H1 (cell line): ENCODE data around the gene HDX. TPM values are rescaled to one million over a fixed set of nuclear protein-coding genes. Genes with fewer than 3 reads are reported as not detected.

Experiments
- CTCF ChIA-PET: fragments of 300-600 bp; sonication (Branson Sonifier 250); formaldehyde crosslinking; loops from one replicate; lab custom pipeline; 2021; ENCODE audit not compliant: partially characterized antibody; lab: Charles Lee
- POLR2A ChIA-PET: fragments of 300-600 bp; sonication (Branson Sonifier 250); formaldehyde crosslinking; loops from one replicate; lab custom pipeline; 2021; ENCODE audit warnings: inconsistent platforms; ENCODE audit not compliant: partially characterized antibody; lab: Charles Lee
- DNase-seq, 2 experiments: peaks; one replicate each; pipeline versions ENCODE4 v3.0.0 to v3.0.0-alpha.2; 2010 to 2022; ENCODE audit warnings: low spot score in 2 of 2, low read depth in 1 of 2, mixed read lengths in 1 of 2
- FAIRE-seq: peaks from 2 replicates; lab custom pipeline; 2011; peaks lifted over from hg19 to GRCh38; lab: Jason Lieb, UNC
- H2AFZ ChIP-seq: 2 replicates; pipeline ENCODE4 v1.8.1; 2012; ENCODE audit warnings: low read length, inconsistent platforms
- H2AK5ac ChIP-seq: 2 replicates; pipeline ENCODE4 v1.6.1; 2013; ENCODE audit warnings: low read depth, low read length
- H2BK120ac ChIP-seq: replicated peaks from 2 replicates; pipeline ENCODE3; 2013; ENCODE audit warnings: low read depth, low read length, inconsistent platforms
- H2BK12ac ChIP-seq: 2 replicates; pipeline ENCODE4 v1.6.1; 2013; ENCODE audit warnings: low read depth, low read length
- H2BK15ac ChIP-seq: 2 replicates; pipeline ENCODE4 v1.6.1; 2013; ENCODE audit warnings: low read length
- H2BK20ac ChIP-seq: 2 replicates; pipeline ENCODE4 v1.6.1; 2013; ENCODE audit warnings: low read length
- H2BK5ac ChIP-seq: 2 replicates; pipeline ENCODE4 v1.6.1; 2013; ENCODE audit warnings: low read depth, low read length
- H3K14ac ChIP-seq: 2 replicates; pipeline ENCODE4 v1.6.1; 2013; ENCODE audit warnings: inconsistent platforms; ENCODE audit not compliant: insufficient read length
- H3K18ac ChIP-seq: 2 replicates; pipeline ENCODE4 v1.6.1; 2013; ENCODE audit warnings: low read length; ENCODE audit errors: extremely low read depth
- H3K23ac ChIP-seq: 2 replicates; pipeline ENCODE4 v1.6.1; 2013; ENCODE audit warnings: inconsistent platforms; ENCODE audit not compliant: insufficient read length
- H3K23me2 ChIP-seq: 2 replicates; pipeline ENCODE4 v1.6.1; 2013; ENCODE audit warnings: low read depth, low read length
- H3K27ac ChIP-seq: 2 replicates; pipeline ENCODE4 v1.6.1; 2011; ENCODE audit warnings: low read depth, low read length, inconsistent platforms
- H3K27me3 ChIP-seq, 4 experiments: replicated peaks in 1 of 4; 1 replicate in 1 of 4; 2 replicates in 3 of 4; pipeline versions ENCODE4 v1.6.1 to v1.8.1; 2011 to 2013; ENCODE audit warnings: low read length in 3 of 4, mild to moderate bottlenecking in 3 of 4, inconsistent platforms in 2 of 4, mixed read lengths in 2 of 4, moderate library complexity in 1 of 4; ENCODE audit not compliant: control insufficient read depth in 3 of 4, insufficient read depth in 3 of 4; ENCODE audit errors: extremely low read depth in 1 of 4
- H3K36me3 ChIP-seq, 4 experiments: 2 replicates each; pipeline versions ENCODE4 v1.6.1 to v1.8.1; 2011 to 2013; ENCODE audit warnings: mild to moderate bottlenecking in 4 of 4, low read length in 3 of 4, moderate library complexity in 2 of 4, control low read depth in 1 of 4, inconsistent platforms in 1 of 4; ENCODE audit not compliant: insufficient read depth in 4 of 4, control insufficient read depth in 2 of 4
- H3K4ac ChIP-seq: replicated peaks from 2 replicates; pipeline ENCODE3; 2013; ENCODE audit warnings: low read length, low read depth, mixed read lengths, inconsistent platforms; ENCODE audit not compliant: insufficient read length
- H3K4me1 ChIP-seq, 4 experiments: replicated peaks in 1 of 4; 1 replicate in 1 of 4; 2 replicates in 3 of 4; pipeline versions ENCODE4 v1.6.1 to v1.8.1; 2011 to 2013; ENCODE audit warnings: low read length in 3 of 4, inconsistent platforms in 2 of 4, mixed read lengths in 1 of 4; ENCODE audit not compliant: insufficient read depth in 4 of 4, control insufficient read depth in 3 of 4
- H3K4me2 ChIP-seq, 2 experiments: 2 replicates each; pipeline versions ENCODE4 v1.6.1 to v1.8.1; 2011 to 2013; ENCODE audit warnings: low read depth in 2 of 2, low read length in 2 of 2, control low read depth in 1 of 2, inconsistent platforms in 1 of 2, mild to moderate bottlenecking in 1 of 2; ENCODE audit not compliant: insufficient read depth in 1 of 2
- H3K4me3 ChIP-seq, 4 experiments: fragments of 200-600, 300-600 bp in 1 of 4; sonication (generic), shearing (Covaris generic), sonication (Bioruptor Twin) in 1 of 4; 2 replicates each; pipeline versions ENCODE4 v1.5.1 to v1.8.1; 2011 to 2016; ENCODE audit warnings: low read length in 4 of 4, low read depth in 3 of 4, control low read depth in 2 of 4, inconsistent platforms in 2 of 4, mild to moderate bottlenecking in 2 of 4, mixed read lengths in 1 of 4, moderate library complexity in 1 of 4; ENCODE audit not compliant: insufficient read depth in 2 of 4; ENCODE audit errors: extremely low read depth in 1 of 4
- H3K56ac ChIP-seq: replicated peaks from 2 replicates; pipeline ENCODE3; 2013; ENCODE audit warnings: low read depth, mild to moderate bottlenecking, mixed read lengths, low read length, inconsistent platforms; ENCODE audit not compliant: insufficient read length
- H3K79me1 ChIP-seq: 2 replicates; pipeline ENCODE4 v1.6.1; 2013; ENCODE audit warnings: low read depth, low read length, control low read depth
- H3K79me2 ChIP-seq, 2 experiments: 2 replicates each; pipeline versions ENCODE4 v1.6.1 to v1.8.1; 2012 to 2013; ENCODE audit warnings: low read length in 2 of 2, mild to moderate bottlenecking in 2 of 2, inconsistent platforms in 1 of 2; ENCODE audit not compliant: insufficient read depth in 2 of 2, control insufficient read depth in 1 of 2
- H3K9ac ChIP-seq, 4 experiments: replicated peaks in 1 of 4; 1 replicate in 1 of 4; 2 replicates in 3 of 4; pipeline versions ENCODE4 v1.6.1 to v1.8.1; 2011 to 2013; ENCODE audit warnings: low read depth in 3 of 4, low read length in 3 of 4, control low read depth in 2 of 4, mild to moderate bottlenecking in 2 of 4, moderate library complexity in 2 of 4, inconsistent platforms in 1 of 4; ENCODE audit errors: extremely low read depth in 1 of 4
- H3K9me3 ChIP-seq, 2 experiments: 2 replicates each; pipeline versions ENCODE4 v1.6.1 to v1.8.1; 2012 to 2013; ENCODE audit warnings: mild to moderate bottlenecking in 2 of 2, moderate library complexity in 2 of 2, control low read depth in 1 of 2, inconsistent platforms in 1 of 2, low read depth in 1 of 2, low read length in 1 of 2, mixed read lengths in 1 of 2; ENCODE audit not compliant: insufficient read depth in 2 of 2
- H4K20me1 ChIP-seq, 2 experiments: replicated peaks in 1 of 2; 2 replicates each; pipeline versions ENCODE3 to v1.8.1; 2011 to 2013; ENCODE audit warnings: inconsistent platforms in 2 of 2, low read length in 2 of 2, mild to moderate bottlenecking in 1 of 2; ENCODE audit not compliant: insufficient read depth in 2 of 2, control insufficient read depth in 1 of 2
- H4K5ac ChIP-seq: 2 replicates; pipeline ENCODE4 v1.6.1; 2013; ENCODE audit warnings: low read length, low read depth, mixed read lengths, inconsistent platforms; ENCODE audit not compliant: insufficient read length
- H4K8ac ChIP-seq: 2 replicates; pipeline ENCODE4 v1.8.0; 2013; ENCODE audit warnings: mild to moderate bottlenecking, moderate library complexity, low read length, inconsistent platforms; ENCODE audit not compliant: insufficient read depth; ENCODE audit errors: extremely low read depth
- H4K91ac ChIP-seq: replicated peaks from 2 replicates; pipeline ENCODE3; 2013; ENCODE audit warnings: low read length, mixed read lengths, inconsistent platforms; ENCODE audit not compliant: insufficient read length
- BRCA1 ChIP-seq: IDR thresholded peaks from 2 replicates; pipeline ENCODE4 v1.6.1; 2012; ENCODE audit warnings: low read depth, low read length, improper control_type of control experiment
- CBX5 ChIP-seq: fragments of 300-800, 300-1000 bp; sonication (generic); IDR thresholded peaks from 2 replicates; pipeline ENCODE4 v1.7.1; 2016; ENCODE audit warnings: antibody characterized with exemption, low read length, low read depth
- CHD2 ChIP-seq: IDR thresholded peaks from 2 replicates; pipeline ENCODE4 v1.6.1; 2012; ENCODE audit warnings: low read length, improper control_type of control experiment
- CTCF ChIP-seq, 3 experiments: IDR thresholded peaks; 1 replicate in 2 of 3; 2 replicates in 1 of 3; pipeline versions ENCODE4 v1.5.1 to v1.6.1; 2011; ENCODE audit warnings: low read length in 3 of 3, mild to moderate bottlenecking in 3 of 3, inconsistent platforms in 2 of 3, low read depth in 1 of 3, moderate library complexity in 1 of 3; ENCODE audit not compliant: insufficient read depth in 1 of 3; ENCODE audit errors: control extremely low read depth in 1 of 3
- EGR1 ChIP-seq: IDR thresholded peaks from 2 replicates; pipeline ENCODE4 v1.6.1; 2011; ENCODE audit warnings: low read depth, low read length, borderline replicate concordance
- EZH2 ChIP-seq: fragments of 200-600 bp; sonication (generic); IDR thresholded peaks from 2 replicates; pipeline ENCODE4 v1.7.1; 2012; ENCODE audit warnings: low read depth, mild to moderate bottlenecking, moderate library complexity, low read length, inconsistent platforms; ENCODE audit not compliant: severe bottlenecking
- HDAC6 ChIP-seq: IDR thresholded peaks from one replicate; pipeline ENCODE4 v1.7.1; 2012; ENCODE audit warnings: low read depth, mild to moderate bottlenecking, inconsistent platforms, low read length, moderate library complexity
- JUN ChIP-seq: IDR thresholded peaks from 2 replicates; pipeline ENCODE4 v1.6.1; 2011; ENCODE audit warnings: low read depth, mild to moderate bottlenecking, improper control_type of control experiment, low read length
- KDM5A ChIP-seq: fragments of 200-600 bp; IDR thresholded peaks from 2 replicates; pipeline ENCODE4 v1.7.1; 2012; ENCODE audit warnings: mild to moderate bottlenecking, low read length, inconsistent platforms, mixed read lengths
- MAFK ChIP-seq: IDR thresholded peaks from 2 replicates; pipeline ENCODE4 v1.6.1; 2012; ENCODE audit warnings: low read depth, mild to moderate bottlenecking, improper control_type of control experiment, low read length
- RFX5 ChIP-seq: IDR thresholded peaks from 2 replicates; pipeline ENCODE4 v1.6.1; 2011; ENCODE audit warnings: low read depth, low read length, improper control_type of control experiment, borderline replicate concordance
- SIX5 ChIP-seq: IDR thresholded peaks from 2 replicates; pipeline ENCODE4 v1.6.1; 2011; ENCODE audit warnings: mild to moderate bottlenecking, low read depth, low read length
- polyA plus RNA-seq, 7 experiments: library from polyadenylated mRNA; depleted of rRNA in 3 of 7; stranded (reverse) in 5 of 7; unstranded in 2 of 7; fragments of >200 nt in 5 of 7; fragments of 200-250 nt in 2 of 7; gene quantifications; 1 replicate in 5 of 7; 2 replicates in 1 of 7; 4 replicates in 1 of 7; pipeline versions ENCODE4 v1.2.1 to v1.2.3, GENCODE V29; 2011 to 2013; ENCODE audit warnings: missing spikeins in 2 of 7, mixed read lengths in 2 of 7
- total RNA-seq: library from RNA; stranded (reverse); fragmentation: NEBNext Ultra II Directional; extraction: Animal tissue kit (Norgen Biotek cat#: 25700); gene quantifications from 2 replicates; pipeline ENCODE4 v1.2.1, GENCODE V29; 2021

Gene HDX
- total and polyA plus RNA-seq, 2 of the 8 experiments (the other 6 are each of a cell fraction or from before 2014, with no cell fraction given), result 0.54 to 10.2 TPM

GRCh38 chrX:84479086-84479485 is 23.2 kb downstream of the HDX start (continued):
- no peak for TF ChIP-seq CHD2

GRCh38 chrX:84477114-84477513 is 25.1 kb downstream of the HDX start:
- H3K18ac ChIP-seq, result no peak overlapping the region
- no peak overlapping the region for H2BK120ac ChIP-seq
- no peak overlapping the region for H3K27ac ChIP-seq
- H4K5ac ChIP-seq, result no peak overlapping the region
- ChIA-PET CTCF (no interaction called here), POLR2A (no interaction called here)
- H3K23ac ChIP-seq, result no peak overlapping the region
- no peak overlapping the region for H3K9ac ChIP-seq
- FAIRE-seq (no peak), DNase-seq (no peak)
- H3K36me3 ChIP-seq, result no peaks in the 10 kb centered on the region
- H2BK15ac ChIP-seq, result no peak overlapping the region
- no peaks in the 10 kb centered on the region for H3K23me2 ChIP-seq
- no peak overlapping the region for H2BK5ac ChIP-seq
- H2AFZ ChIP-seq, result no peak overlapping the region
- H3K14ac ChIP-seq, result no peak overlapping the region
- no peak overlapping the region for H3K4me3 ChIP-seq
- H2AK5ac ChIP-seq, result no peak overlapping the region
- no peak overlapping the region for H3K4ac ChIP-seq
- H4K8ac ChIP-seq, result no peak overlapping the region
- no peaks in the 10 kb centered on the region for H3K27me3 ChIP-seq
- no peaks in the 10 kb centered on the region for H3K79me2 ChIP-seq
- H2BK12ac ChIP-seq, result no peak overlapping the region
- no peak overlapping the region for H4K91ac ChIP-seq
- H3K9me3 ChIP-seq, result no peaks in the 10 kb centered on the region
- H3K79me1 ChIP-seq, result no peaks in the 10 kb centered on the region
- H4K20me1 ChIP-seq, result no peaks in the 10 kb centered on the region
- no peak overlapping the region for H2BK20ac ChIP-seq
- H3K4me1 ChIP-seq, result no peaks in the 10 kb centered on the region
- no peak overlapping the region for H3K56ac ChIP-seq
- H3K4me2 ChIP-seq, result no peak overlapping the region
- TF ChIP-seq BRCA1, result no peak
- no peak for TF ChIP-seq JUN
- no peak for TF ChIP-seq EGR1
- no peak for TF ChIP-seq MAFK
- TF ChIP-seq CBX5, result no peak
- TF ChIP-seq SIX5, result no peak
- TF ChIP-seq HDAC6, result no peak
- TF ChIP-seq EZH2, result no peak
- TF ChIP-seq KDM5A, result no peak
- no peak for TF ChIP-seq RFX5
- TF ChIP-seq CTCF (IDR thresholded peaks at IDR 0.05; ENCODE audit: control extremely low read depth in 1 of 3, insufficient read depth in 1 of 3, low read depth in 1 of 3, low read length in 3 of 3), result no peak
